Stimulated activated CD4-positive, alpha-beta T cell treated with anti-CD3 and anti-CD28 coated beads, Interleukin-2, amount 100 ng/mL, for 24 hours (primary cell): ENCODE data around the gene USP53.
A peak's percentile ranks its signal among the peaks of the same experiment; 100 is the strongest.
"Not testable (repeated sequence)": the region's sequence is repeated elsewhere in the genome, so short reads cannot be mapped to it uniquely, and the experiment has no call there.

Experiments
- DNase-seq, 2 donors: peaks; one replicate each; pipeline ENCODE4 v3.0.0-alpha.2; 2020

USP53 gene

DNA sequence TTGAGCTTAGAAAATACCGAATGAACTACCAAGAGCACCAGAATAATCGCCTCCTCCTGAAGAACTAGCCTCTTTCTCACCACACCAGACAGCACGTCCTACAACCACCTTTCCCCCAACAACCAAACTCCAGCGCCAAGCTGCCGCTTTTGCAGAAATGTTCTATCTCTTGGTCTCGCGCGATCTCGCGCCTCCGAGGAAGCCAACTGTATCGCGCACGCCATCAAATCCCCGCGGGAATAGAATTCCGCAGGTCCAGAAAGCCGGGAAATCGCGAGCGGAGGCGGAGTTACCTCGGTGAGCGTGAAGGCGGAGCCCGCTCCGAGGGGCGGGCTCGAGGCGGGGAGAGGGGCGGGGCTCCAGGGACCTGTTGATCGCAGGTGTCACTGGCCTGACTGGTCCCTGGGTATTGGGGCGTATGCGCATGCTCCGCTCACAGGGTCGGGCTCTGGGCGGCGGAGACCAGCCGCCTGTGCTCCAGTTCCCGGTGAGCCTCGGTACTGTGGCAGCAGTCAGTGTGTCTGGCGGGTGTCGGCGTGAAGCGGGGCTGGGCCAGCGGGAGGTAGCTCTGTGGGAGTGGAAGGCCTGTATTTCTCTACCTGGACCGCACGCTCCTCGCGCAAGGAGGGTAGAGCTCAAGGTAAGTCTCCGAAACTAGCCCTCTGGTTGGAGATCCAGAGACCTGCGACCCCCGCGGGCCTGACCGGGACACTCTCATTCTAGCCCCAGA, at the start of gene USP53:
Gene USP53, plus strand, starts transcription at position 480 of the 730 bp plus-strand sequence. CDS start 27,047 bp downstream, outside the sequence.
- peak; percentile 98 to 99 for DNase-seq

DNA sequence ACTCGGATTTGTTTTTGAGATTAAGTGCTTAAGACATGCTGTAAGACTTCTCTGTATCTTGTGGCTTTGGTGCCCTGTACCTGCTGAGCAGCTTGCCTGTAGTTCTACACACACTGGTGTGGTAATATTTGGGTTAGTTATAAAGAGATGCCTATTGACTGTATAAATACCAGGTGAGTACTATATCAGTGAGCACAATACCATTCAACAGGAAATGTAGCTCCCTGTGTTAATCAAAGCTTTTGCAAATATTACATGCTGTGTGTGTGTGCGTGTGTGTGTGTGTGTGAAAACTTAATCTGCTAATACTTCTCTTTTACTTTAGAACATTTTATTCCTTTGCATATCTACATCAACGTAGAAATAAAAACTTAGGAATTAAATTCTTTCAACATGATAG, 46.7 kb upstream of the USP53 start:
- no peak for DNase-seq

DNA sequence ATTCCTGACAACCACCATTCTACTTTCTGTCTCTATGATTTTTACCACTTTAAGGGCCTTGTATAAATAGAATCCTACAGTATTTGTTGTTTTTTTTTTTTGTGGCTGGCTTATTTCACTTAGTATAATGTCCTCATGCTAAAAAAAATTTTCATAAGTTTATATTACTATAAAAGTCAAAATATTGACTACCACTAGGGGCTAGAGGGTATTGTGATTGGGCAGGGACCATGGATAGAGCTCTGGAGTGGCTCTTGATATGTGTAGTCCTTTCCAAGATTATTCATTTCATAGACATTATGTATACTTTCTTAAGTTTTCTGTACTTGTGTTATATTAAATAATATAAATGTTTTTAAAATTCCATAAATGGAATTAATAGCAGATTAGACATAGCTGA, 42.3 kb upstream of the USP53 start:
- no peak for DNase-seq

DNA sequence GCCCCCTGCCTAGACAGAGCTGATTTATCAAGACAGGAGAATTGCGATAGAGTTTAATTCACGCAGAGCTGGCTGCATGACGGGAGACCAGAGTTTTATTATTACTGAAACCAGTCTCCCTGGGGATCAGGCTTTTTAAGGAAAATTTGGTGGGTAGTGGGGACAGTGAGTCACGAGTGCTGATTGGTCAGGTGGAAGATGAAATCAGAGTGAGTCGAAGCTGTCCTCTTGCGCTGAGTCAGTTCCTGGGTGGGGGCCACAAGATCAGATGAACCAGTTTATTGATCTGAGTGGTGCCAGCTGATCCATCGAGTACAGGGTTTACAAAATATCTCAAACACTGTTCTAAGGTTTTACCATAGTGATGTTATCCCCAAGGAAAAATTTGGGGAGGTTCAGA, 40.3 kb upstream of the USP53 start:
- no peak for DNase-seq

DNA sequence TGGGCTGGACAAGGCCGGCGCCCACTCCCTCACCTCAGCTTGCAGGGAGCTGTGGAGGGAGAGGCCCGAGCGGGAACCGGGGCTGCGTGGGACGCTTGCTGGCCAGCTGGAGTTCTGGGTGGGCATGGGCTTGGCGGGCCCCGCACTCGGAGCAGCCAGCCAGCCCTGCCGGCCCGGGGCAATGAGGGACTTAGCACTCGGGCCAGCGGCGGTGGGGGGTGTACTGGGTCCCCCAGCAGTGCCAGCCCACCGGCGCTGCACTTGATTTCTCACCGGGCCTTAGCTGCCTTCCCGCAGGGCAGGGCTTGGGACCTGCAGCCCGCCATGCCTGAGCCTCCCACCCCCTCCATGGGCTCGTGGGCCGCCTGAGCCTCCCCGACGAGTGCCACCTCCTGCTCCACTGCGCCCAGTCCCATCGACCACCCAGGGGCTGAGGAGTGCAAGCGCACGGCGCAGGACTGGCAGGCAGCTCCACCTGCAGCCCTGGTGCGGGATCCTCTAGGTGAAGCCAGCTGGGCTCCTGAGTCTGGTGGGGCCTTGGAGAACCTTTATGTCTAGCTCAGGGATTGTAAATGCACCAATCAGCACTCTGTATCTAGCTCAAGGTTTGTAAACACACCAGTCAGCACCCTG, 38.7 kb upstream of the USP53 start:
- not testable (repeated sequence) for DNase-seq

GRCh38 chr4:119179011-119179410, 33.5 kb upstream of the USP53 start:
- DNase-seq = no peak

GRCh38 chr4:119184128-119184527, 28.4 kb upstream of the USP53 start:
- no peak for DNase-seq

- no peak for DNase-seq
Measured at GRCh38 chr4:119189638-119190037, 22.9 kb upstream of the USP53 start.

DNA sequence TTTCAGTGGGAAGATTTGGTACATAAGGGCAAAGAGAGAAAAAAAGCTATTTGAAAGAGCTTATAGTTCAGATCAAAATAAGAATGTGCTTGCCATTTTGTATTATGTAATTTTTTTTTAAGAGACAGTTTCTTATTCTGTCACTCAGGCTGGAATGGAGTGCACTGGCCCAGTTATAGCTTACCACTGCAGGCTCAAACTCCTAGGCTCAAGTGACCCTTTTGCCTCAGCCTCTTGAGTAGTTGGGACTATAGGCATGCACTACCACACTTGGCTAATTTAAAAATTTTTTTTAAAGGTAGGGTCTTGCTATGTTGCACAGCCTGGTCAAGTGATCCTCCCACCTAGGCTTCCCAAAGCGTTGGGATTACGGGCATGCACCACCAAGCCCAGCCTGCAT, 22.2 kb upstream of the USP53 start:
- DNase-seq = no peak

DNA sequence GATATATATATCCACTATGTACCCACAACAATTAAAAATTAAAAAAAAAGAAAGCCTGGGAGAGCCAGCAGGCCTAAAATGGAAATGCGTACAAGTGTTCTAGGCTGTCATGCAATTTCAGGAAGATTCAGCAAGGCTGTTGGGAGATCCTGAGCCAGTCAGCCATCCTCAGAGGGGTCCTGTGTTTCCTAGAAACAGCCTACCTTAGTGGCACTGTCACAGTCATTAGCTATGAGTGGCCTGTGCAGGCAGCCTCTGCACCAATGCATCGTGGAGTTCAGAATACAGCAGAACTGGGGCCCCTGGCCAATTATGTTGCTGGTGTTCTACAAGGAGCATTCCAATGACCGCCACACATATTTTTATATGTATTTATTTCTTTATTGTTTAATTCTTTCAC, 21.0 kb upstream of the USP53 start:
- no peak for DNase-seq

- no peak for DNase-seq
Measured at GRCh38 chr4:119197772-119198212, 14.7 kb upstream of the USP53 start.

DNA sequence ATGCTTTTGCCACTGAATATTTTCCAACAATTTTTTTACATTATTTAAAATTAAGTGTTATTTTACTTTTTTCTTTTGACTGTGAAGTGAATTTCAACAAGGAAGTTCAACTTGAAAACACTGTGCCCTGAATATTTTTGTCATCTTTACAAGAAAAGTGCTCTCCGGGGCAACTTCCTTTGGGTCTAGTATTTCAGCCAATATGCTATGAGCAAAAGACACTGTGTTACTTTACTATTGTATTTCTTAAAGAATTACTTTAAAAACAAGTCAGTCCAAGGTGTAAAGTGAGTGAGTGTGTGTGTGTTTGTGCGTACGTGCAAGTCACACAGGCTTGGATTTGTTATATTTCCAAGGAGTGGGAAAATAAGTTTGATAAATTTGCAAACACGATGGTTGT, 7.6 kb upstream of the USP53 start:
- no peak for DNase-seq

DNA sequence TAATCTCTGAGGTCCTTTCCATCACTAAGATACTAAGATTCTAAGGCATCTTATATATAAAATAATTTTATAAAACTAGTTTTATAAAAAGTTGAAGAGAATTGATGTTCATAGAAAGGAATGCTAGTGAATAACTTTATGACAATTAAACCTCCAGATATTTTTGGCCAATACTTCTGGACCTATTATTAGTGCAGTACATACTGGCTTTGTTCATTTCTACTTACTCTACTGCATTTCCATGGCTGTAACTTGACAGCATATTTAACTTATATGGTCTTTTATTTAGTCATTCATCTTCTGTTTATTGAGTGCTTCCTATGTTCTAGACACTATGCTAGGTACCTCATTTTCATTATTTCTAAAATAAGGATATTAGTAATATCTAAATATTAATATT, 6.8 kb upstream of the USP53 start:
- DNase-seq = no peak

- DNase-seq = no peak
Measured at GRCh38 chr4:119206178-119206577, 6.3 kb upstream of the USP53 start.

- no peak for DNase-seq
Measured at GRCh38 chr4:119207051-119207450, 5.5 kb upstream of the USP53 start.

GRCh38 chr4:119209077-119209476, 3.4 kb upstream of the USP53 start:
- DNase-seq = peak; percentile 39 to 65

- no peak for DNase-seq
Measured at GRCh38 chr4:119209586-119209985, 2.9 kb upstream of the USP53 start.

- DNase-seq = no peak
Measured at GRCh38 chr4:119210775-119211174, 1.7 kb upstream of the USP53 start.

DNA sequence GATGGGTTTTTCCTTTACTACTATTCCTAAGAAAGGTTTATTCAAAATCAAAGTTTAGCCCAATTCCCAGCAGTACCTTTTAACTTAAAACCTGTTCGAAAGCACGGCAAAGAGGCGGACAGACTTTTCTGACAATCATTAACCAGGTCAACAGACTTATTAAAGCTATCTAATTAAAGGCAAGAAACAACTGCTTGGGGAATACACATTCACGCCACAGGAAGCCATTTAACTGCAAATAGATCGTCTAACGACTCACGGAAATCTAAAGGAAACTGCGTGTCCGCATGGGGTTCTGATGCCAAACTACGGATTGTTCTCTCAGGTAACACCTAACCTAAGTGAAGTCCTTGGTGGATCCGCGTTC, 663 bp upstream of the USP53 start:
- DNase-seq = no peak

- DNase-seq = peak; percentile 63 to 71
Measured at GRCh38 chr4:119212964-119213606, 572 bp downstream of the USP53 start.

GRCh38 chr4:119218093-119218492, 5.6 kb downstream of the USP53 start:
- no peak for DNase-seq

DNA sequence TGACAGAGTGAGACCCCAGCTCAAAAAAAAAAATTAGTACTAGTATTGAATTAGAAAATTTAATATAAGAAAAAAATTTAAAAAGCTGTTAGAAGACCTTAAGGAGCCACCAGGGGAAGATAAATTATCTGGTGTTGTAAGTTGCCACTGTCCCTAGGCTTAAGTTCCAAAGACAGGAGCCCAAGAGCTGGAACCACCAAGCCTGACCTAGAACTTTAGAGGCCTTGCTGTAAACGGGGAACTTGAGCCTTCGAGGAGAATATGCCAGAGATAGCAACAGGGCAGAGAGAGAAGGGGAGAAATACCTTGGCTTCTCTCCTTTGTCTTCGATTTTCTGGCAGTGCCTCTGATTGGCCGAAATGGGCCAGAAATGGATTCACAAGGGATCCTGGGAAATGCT, 8.9 kb downstream of the USP53 start:
- DNase-seq = no peak

DNA sequence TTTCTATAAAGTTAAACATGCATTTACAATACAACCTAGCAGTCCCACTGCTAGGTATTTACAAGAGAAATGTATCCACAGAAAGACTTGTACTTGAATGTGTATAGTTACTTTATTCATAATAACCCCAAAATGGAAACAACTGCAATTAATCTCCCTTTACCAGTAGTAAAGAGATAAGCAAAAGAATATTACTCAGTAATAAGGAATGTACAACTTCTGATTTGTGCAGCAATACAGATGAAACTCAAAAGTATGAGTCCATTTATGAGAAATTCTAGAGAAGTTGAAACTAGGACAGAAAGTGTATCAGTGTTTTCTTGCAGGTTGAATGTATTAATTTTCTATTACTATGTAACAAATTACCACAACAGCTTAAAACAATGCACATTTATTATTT, 15.2 kb downstream of the USP53 start:
- no peak for DNase-seq

- DNase-seq = no peak
Measured at GRCh38 chr4:119228406-119228805, 15.9 kb downstream of the USP53 start.
